Nephron progenitor cell (in vitro differentiated cells): ENCODE data around the gene TKTL2.
A peak's percentile ranks its signal among the peaks of the same experiment; 100 is the strongest.

Source experiments
- DNase-seq: peaks from one replicate; pipeline ENCODE4 v3.0.0; 2021
- H3K27ac Mint-ChIP-seq: 2 replicates; pipeline ENCODE4 v1.8.0; 2021; ENCODE audit warnings: mild to moderate bottlenecking, moderate library complexity, mixed read lengths
- H3K27me3 Mint-ChIP-seq: 2 replicates; pipeline ENCODE4 v1.8.0; 2021; ENCODE audit warnings: mild to moderate bottlenecking, low read depth, mixed read lengths; ENCODE audit not compliant: poor library complexity
- H3K36me3 Mint-ChIP-seq: 2 replicates; pipeline ENCODE4 v1.8.0; 2021; ENCODE audit warnings: low read depth, mixed read lengths
- H3K4me1 Mint-ChIP-seq: 2 replicates; pipeline ENCODE4 v1.8.0; 2021; ENCODE audit warnings: mixed read lengths
- H3K4me3 Mint-ChIP-seq: 2 replicates; pipeline ENCODE4 v1.8.0; 2021; ENCODE audit warnings: mild to moderate bottlenecking, moderate library complexity, mixed read lengths
- H3K9me3 Mint-ChIP-seq: 2 replicates; pipeline ENCODE4 v1.8.0; 2021; ENCODE audit warnings: mild to moderate bottlenecking, moderate library complexity, mixed read lengths
- TF ChIP-seq, protein P1 (sequence below): fragments of 200-600 bp; sonication (generic); IDR thresholded peaks from 2 replicates; pipeline ENCODE4 v1.5.0; 2021; ENCODE audit warnings: antibody characterized with exemption

The TKTL2 gene

DNA sequence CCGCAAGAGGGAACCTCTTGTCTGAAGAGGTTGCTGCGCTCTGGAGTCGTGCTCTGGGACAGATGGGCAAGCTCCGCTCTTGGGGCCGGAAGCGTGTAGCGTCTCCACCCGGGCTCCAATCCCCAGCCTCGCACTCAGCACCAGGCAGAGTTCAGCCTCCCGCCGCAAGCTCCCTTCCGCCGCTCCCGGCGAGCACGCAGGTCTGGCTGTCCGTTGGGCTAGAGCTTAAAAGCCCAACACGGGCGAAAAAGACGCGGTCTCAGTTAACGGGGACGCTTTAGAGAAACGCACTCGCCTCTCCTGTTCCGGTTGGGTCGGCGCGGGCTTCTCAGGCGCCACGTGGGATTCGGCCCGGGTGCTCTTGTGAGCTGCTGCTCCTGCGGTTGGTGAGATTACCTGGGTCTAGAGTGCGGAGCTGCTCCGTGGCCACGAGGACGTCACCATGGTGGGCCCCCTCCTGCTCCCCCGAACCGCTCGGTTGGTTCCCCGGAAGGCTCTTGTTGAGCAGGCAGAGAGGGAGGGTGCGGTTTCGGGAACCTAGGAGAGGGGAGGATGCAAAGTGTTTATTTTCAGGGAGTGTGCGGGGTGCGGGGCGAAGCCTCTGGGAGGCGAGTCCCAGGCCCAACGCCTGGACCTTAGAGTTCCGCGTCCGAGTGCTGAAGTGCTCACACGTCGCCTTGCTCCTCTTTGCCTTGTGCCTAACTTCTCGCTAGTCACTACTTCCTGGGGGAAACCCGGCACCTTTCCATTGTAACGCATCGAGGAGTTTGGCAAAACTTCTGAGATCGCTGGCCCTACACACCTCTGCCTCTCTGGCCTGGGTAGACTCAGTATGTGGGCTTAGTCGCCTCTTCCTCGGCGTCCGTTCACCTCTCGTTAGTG is 21.0 kb upstream of the TKTL2 start, which contains the start of gene TMA16:
TSS of gene TMA16 (plus strand) at position 331 of the 882 bp plus-strand sequence. CDS start at position 443, 112 bp downstream.
- TF ChIP-seq, protein P1, sequence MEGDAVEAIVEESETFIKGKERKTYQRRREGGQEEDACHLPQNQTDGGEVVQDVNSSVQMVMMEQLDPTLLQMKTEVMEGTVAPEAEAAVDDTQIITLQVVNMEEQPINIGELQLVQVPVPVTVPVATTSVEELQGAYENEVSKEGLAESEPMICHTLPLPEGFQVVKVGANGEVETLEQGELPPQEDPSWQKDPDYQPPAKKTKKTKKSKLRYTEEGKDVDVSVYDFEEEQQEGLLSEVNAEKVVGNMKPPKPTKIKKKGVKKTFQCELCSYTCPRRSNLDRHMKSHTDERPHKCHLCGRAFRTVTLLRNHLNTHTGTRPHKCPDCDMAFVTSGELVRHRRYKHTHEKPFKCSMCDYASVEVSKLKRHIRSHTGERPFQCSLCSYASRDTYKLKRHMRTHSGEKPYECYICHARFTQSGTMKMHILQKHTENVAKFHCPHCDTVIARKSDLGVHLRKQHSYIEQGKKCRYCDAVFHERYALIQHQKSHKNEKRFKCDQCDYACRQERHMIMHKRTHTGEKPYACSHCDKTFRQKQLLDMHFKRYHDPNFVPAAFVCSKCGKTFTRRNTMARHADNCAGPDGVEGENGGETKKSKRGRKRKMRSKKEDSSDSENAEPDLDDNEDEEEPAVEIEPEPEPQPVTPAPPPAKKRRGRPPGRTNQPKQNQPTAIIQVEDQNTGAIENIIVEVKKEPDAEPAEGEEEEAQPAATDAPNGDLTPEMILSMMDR, result no peak
- H3K36me3 Mint-ChIP-seq, result peaks cover 25% of the 10 kb centered on the region

DNA sequence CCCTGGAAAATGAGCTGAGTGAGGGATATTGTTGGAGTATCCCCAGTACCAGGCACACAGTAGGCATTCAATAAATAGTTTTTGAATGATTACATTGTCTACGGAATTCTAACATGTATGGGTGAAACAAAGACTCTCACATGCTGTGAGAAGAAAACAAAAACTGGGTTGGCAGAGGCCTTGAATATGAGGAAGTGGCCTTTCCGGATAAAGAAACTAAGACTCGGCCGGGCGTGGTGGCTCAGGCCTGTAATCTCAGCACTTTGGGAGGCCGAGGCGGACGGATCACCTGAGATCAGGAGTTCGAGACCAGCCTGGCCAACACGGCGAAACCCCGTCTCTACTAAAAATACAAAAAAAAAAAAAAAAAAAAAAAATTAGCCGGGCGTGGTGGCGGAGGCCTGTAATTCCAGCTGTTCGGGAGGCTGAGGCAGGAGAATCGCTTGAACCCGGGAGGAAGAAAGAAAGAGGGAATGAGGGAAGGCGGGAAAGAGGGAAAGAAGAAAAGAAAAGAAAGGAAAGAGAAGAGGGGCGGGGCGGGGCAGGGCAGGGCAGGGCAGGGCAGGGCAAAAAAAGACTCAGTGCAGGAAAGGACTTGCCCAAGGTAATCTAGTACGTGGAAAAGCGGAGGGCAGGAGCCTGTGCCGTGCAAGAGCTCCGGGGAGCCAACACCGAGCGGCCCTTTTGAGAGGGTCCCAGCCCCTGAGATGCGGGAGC is 20.2 kb upstream of the TKTL2 start:
- peak overlapping the region; percentile 98 for H3K4me3 Mint-ChIP-seq
- TF ChIP-seq, protein P1, result no peak
- H3K36me3 Mint-ChIP-seq, result peaks cover 18% of the 10 kb centered on the region
- DNase-seq, result no peak
- peaks cover 20% of the 10 kb centered on the region for H3K4me1 Mint-ChIP-seq
- H3K27ac Mint-ChIP-seq, result peak overlapping the region; percentile 100
- H3K9me3 Mint-ChIP-seq, result no peaks in the 10 kb centered on the region
- no peaks in the 10 kb centered on the region for H3K27me3 Mint-ChIP-seq

More for the DNA sequence above, 21.0 kb upstream of the TKTL2 start, which contains the start of gene TMA16:
- peak; percentile 79 for DNase-seq
- Mint-ChIP-seq H3K9me3 (no peaks in the 10 kb centered on the region), H3K27ac (peak within 1 kb of the TSS; percentile 100), H3K27me3 (no peaks in the 10 kb centered on the region), H3K4me3 (peak within 1 kb of the TSS; percentile 98), H3K4me1 (peaks cover 20% of the 10 kb centered on the region)

DNA sequence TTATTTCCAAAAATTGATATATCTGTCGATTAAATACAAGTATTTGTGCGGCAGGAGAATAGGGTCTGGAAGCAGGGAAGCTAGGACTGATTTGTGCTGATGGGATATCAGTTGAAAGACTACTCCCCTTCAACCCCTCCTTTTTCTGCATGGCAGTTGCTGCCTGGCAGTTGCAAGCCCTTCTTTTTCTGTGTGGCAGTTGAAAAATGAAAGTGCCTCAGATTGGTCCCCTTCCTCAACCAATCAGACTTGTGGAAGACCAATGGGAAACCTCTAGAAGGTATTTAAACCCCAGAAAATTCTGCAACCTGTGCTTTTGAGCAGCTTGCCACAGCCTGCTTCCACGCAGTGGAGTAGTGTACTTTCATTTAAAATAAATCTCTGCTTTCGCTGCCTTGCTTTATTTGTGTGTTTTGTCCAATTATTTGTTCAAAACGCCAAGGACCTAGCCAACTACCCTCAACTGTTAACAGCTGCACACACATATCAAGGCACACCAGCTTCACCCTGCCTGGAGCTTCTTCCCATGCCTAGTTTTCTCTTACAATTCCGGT is 19.5 kb upstream of the TKTL2 start:
- H3K4me3 Mint-ChIP-seq, result peak overlapping the region; percentile 98
- TF ChIP-seq, protein P1, result no peak
- no peak overlapping the region for H3K27ac Mint-ChIP-seq
- H3K36me3 Mint-ChIP-seq, result peaks cover 13% of the 10 kb centered on the region
- DNase-seq, result no peak
- peaks cover under 1% of the 10 kb centered on the region for H3K27me3 Mint-ChIP-seq
- H3K9me3 Mint-ChIP-seq, result peaks cover 5% of the 10 kb centered on the region
- H3K4me1 Mint-ChIP-seq, result peaks cover 20% of the 10 kb centered on the region

DNA sequence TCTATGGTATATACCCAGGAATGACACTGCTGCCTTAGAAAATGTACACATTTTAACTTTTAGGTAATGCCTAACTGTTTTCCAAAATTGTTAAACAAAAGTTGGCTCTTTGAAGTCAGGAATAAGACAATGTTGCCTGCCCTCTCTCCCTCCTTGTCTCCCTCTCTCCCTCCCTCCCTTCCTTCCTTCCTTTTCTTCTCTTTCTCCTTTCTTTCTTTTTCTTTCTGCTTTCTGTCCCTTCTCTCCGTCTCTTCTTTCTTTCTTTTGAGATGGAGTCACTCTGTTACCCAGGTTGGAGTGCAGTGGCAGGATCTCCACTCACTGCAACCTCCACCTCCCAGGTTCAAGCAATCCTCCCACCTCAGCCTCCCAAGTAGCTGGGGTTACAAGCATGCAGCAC is 16.4 kb upstream of the TKTL2 start:
- peaks cover 15% of the 10 kb centered on the region for H3K9me3 Mint-ChIP-seq
- H3K27me3 Mint-ChIP-seq, result peaks cover 5% of the 10 kb centered on the region
- no peak overlapping the region for H3K4me3 Mint-ChIP-seq
- no peak overlapping the region for H3K27ac Mint-ChIP-seq
- no peak for DNase-seq
- no peaks in the 10 kb centered on the region for H3K36me3 Mint-ChIP-seq
- no peaks in the 10 kb centered on the region for H3K4me1 Mint-ChIP-seq
- TF ChIP-seq, protein P1, result no peak

DNA sequence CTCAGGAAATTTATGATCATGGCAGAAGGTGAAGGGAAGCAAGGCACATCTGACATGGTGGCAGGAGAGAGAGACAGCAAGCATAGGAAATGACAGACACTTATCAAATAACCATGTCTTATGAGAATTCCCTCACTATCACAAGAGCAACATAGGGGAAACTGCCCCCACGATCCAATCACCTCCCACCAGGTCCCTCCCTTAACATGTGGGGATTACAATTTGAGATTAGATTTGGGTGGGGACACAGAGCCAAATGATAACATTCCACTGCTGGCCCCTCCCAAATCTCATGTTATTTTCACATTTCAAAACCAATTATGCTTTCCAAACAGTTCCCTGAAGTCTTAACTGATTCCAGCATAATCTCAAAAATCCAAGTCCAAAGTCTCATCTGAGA is 12.8 kb upstream of the TKTL2 start:
- no peak for DNase-seq
- TF ChIP-seq, protein P1, result no peak

More for the DNA sequence above, 12.8 kb upstream of the TKTL2 start:
- no peaks in the 10 kb centered on the region for H3K36me3 Mint-ChIP-seq
- H3K27me3 Mint-ChIP-seq, result peaks cover 5% of the 10 kb centered on the region
- no peak overlapping the region for H3K27ac Mint-ChIP-seq
- H3K9me3 Mint-ChIP-seq, result peaks cover 15% of the 10 kb centered on the region
- no peaks in the 10 kb centered on the region for H3K4me1 Mint-ChIP-seq
- H3K4me3 Mint-ChIP-seq, result no peak overlapping the region
